GM18508 (cell line): ENCODE results near the gene EPHB2.

Experiments
- ATAC-seq: cut with Tn5 transposase; IDR thresholded peaks from one replicate; pipeline ENCODE4 v1.9.1; 2021; ENCODE audit warnings: moderate number of reproducible peaks; ENCODE audit not compliant: insufficient read depth, unreplicated experiment

The EPHB2 gene

DNA sequence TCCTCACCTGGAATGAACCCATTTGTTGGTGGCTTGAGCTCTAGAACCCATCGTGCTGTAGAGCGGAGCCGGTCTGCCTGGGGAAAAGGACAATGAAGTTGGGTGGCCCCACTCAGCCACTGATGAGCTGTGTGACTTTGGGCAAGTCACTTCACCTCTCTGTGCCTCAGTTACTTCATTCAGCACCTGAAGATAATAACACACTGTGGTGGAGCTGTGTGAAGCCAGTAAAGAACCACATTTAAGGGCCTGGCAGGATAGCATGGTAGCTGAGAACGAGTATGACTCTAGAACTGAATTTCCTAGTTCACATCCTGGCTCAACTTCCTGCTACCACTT lies 37.1 kb downstream of the EPHB2 start:
- no peak for ATAC-seq

DNA sequence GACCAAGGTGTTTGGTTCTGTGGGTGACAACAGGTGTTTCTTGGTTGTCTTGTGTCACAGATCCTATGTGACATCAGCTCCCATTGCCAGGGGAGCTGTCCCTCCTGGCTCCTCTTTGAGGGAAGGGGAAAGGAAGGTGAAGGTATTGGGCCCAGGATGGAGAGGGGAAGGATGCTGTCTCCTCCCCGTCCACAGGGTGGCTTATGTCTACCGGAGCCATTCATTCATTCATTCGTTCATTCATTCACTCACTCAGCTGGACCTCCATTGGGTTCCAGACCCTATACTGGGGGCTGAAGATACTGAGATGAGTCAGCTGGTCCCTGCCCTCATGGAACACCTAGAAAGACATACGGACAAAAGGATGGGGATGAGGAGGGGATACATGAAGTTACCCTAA lies 38.9 kb downstream of the EPHB2 start:
- ATAC-seq, result no peak

DNA sequence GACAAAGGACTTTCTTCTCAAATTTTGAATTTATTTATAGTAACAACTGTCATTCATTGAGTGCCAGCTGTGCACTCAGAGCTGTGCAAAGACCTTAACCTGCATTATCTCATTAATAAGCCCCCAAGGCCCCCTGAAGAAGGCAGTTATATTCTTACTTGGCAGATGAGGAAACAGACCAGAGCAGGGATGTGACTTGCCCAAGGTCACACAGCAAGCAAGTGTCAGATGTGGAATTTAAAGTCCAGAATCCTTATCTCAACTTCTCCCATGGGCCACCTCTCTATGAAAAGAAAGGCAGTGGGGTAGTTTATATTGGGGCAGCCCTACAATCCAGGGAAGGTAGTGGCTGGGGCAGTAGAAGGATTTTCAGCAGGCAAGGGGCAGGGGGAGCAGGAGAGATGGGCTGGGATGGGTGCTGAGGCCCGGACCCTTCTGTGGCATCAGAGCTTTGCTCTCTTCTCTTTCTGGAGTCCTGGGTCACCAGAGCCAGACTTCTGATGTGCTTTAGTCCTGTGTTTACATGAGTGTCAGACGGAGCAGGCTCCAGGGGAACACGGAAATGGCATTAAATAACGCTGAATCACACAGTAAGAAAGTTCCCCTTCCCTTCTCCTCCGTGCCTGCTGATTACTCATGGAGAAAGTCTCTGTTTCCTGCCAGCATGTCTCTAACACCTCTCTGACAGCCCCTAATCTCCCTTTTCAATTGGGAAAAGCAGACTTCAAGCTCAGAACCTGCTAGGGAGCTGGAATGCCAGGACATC lies 39.5 kb downstream of the EPHB2 start:
- no peak for ATAC-seq

DNA sequence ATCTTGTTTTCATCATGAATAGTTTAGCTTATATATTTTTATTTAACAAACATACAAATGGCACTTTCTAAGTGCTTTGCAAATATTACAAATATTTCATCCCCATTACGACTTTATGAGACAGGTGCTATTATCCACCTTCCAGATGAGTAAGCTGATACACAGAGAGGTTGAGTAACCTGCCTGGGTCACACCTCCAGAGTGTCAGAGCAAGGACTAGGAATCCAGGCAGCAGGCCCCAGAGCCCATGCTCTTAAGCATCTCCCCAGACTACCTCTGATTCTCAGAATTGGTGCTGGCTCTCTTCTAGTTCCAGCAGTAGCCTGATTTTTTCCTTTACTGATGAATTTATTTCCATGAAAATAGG lies 40.0 kb downstream of the EPHB2 start:
- ATAC-seq, result no peak

DNA sequence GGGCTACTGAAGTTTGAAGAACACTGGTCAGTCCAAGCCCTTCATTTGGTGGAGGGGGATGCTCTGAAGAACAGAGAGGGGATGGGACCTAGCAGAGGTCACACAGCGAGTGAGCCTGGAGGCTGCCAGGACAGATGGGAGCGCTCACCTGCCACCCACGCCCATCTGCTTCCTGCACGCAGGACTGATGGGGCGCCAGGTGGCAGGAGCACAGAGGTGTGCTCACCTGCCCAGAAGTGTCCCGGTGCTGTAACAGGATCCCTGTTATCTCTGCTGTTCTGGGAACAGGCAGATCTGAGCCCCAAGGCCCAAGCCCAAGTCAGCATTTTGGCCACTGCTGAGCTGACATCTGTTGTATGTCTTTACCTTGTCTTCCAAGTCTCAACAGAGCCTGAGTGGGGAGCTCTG lies 40.5 kb downstream of the EPHB2 start:
- no peak for ATAC-seq

DNA sequence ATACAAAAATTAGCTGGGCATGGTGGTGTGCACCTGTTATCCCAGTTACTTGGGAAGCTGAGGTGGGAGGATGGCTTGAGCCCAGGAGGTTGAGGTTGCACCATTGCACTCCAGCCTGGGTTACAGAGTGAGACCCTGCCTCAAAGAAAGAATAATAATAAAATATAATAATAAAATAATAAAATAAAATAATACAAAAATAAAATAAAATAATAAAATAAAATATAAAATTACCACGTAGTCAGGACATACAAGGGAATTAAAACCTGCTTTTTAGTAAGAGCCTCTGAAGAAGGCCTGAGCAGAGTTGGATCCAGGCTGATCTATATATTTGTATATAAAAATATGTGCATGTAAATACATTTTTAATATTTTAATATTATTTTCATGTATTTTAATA lies 41.7 kb downstream of the EPHB2 start:
- no peak for ATAC-seq

DNA sequence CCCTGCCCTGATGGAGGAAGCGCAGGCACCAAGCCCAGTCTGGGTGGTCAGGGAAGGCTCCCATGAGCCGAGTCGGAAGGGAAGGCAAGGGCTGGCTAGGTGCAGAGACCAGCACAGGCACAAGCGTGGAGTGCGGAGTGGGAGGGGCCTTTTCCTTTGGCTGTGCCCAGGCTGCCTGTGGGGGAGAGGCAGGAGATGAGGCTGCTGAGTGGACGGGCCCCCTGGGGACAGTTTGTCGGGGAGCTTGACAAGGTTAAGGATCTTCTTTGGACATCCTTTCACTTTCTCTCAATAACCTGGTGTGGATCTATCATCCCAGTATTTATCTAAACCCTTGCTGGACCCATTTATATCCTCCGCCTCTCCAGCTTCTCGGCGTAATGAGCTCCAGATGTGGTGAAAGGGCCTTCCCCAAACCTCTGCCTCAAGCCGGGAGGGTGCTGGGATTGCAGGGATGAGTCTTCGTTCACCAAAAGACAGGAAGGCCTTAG lies 42.9 kb downstream of the EPHB2 start:
- ATAC-seq, result no peak

DNA sequence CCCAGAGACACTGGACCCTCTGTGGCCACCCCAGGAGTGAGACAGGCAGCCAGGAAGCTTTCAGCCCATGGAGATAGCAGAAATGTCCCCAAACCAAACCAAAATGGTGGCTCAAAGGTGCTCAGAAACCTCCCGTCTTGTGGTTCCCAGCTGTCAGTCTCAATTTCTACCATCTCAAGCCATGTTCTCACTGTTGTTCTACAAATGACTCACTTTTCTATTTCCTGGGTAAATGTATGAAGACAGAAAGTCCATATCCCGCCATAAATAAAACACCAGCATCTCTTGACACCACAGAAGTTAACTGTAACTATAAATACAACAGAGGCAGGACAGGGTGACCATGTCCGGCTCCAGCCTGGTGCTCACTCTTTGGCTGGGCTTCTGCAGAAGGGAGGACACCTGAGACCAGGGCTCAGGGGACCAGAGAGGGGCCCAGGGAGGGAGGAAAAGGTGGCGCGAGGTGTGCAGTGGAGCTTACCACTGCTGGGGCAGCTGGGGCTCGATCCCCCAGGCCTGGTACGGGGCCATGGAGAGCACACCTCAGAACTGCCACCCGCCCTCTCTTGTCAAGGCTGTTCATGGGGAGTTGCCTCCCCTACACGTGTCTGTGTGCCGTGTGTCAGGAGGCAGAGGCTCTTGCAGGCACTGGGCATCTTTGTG lies 43.6 kb downstream of the EPHB2 start:
- ATAC-seq, result no peak

DNA sequence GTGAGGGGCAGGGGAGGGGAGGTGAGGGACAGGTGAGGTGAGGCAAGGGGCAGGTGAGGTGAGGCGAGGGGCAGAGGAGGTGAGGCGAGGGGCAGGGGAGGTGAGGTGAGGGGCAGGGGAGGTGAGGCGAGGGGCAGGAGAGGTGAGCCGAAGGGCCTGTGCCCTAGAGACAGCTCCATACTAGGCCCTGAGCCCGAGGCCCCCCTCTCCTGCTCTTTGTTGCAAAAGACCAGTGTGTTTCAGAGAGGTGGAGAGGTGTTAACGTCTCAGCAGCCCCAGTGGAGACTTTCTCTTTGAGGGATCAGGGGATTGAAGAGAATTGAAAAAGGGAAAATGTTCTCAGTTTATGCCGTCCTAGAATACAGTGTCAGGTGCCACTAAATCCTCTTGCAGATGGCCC lies 44.2 kb downstream of the EPHB2 start:
- ATAC-seq, result no peak

DNA sequence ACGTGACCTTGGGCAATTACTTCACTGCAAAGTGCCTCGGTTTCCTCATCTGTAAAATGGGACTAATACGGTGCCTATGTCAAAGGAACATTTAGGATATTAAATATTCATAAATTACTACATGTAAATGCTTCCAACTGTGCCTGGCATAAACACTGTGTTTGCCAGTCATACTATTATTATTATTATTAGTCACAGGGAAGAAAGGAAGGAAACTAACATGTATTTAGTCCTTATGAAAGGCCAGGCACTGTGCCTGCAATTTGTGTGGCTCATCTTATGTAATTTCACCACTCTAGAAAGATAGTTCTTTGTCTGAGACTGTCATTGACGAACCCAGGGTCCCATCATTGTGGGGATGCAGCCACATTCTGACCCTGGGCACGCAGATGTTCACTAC lies 45.0 kb downstream of the EPHB2 start:
- no peak for ATAC-seq

DNA sequence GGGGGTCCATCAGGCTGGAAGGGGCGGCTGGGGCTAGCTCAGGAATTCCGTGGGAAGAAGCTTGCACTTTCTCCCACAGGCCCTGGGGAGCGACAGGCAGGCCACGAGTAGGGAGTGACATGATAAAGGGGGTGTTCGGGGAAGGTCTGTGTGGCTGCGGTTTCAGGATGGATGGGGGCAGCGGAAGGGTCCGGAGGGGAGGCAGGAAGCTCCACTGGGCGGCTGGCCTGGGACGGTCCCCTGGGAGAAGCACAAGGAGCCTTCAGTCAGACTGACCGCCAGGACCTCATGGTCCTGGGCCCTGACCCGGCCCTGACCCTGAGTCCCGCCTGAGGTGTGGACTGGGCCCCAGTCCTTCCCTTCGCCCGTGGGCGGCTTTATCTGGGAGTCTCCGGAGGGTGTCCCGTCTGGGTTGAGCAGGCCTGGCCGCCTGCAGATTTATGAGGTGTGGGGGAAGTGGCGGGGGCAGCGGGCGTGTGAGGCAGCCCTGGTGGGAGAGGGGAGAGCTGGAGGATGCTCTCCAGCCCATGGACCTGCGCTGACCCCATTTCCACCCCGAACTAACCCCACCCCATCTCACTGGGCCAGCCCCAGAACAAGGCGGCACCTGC lies 45.6 kb downstream of the EPHB2 start:
- ATAC-seq, result no peak

DNA sequence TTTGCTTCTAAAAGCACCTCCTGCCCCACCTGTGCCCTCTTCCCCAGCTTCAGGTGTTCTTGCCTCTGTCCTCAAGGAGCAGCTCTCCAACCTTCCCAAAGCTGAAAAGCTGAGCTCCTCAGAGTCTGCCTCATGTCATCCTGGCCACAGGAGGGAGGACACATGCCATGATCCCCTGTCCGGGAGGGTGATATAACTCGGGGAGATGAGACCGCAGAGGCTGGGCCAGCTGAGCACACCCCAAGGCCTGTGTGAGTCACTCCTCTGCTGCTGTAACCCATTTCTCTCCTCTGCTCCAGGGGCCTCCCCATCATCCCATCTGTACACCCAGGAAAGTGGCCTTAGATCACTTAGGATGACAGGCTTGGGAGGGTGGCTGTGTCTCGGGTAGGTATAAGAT lies 49.8 kb downstream of the EPHB2 start:
- ATAC-seq, result no peak

DNA sequence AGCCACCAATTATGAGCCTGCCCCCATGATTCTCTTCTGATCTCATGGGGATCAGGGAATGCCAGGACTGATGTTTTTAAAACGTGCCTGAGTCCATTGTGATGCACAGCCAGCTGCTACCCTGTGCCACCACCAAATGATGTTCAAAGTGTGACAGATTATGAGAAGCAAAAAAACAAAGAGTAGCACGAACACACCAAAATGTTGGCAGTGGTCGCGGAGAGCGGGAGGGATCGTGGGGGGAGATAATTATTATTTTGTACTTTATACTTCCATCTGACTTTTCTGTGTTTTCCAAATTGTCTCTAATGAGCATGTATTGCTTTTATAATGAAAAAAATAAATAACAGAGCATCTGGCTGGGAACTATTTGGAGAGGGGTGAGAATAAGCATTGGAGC lies 50.5 kb downstream of the EPHB2 start:
- ATAC-seq, result no peak

DNA sequence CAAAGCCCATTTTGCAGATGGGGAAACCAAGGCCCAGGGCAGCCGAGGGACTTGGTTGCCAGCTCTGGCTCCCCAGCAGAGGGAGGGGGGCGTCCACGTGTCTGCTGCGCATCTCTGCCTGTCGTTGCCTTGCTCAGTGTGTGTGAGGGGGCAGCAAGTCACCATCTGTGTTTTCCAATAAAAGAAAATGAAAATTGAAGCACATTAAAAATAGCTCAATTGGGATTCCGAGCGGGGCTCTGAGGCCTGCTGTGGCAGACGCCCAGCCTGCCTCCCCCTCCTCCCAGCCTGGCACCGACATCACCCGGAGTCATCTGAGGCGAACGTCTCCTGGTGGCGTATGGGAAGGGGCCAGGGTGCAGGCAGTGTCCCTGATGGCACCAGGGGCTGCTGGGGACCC lies 51.2 kb downstream of the EPHB2 start:
- no peak for ATAC-seq

DNA sequence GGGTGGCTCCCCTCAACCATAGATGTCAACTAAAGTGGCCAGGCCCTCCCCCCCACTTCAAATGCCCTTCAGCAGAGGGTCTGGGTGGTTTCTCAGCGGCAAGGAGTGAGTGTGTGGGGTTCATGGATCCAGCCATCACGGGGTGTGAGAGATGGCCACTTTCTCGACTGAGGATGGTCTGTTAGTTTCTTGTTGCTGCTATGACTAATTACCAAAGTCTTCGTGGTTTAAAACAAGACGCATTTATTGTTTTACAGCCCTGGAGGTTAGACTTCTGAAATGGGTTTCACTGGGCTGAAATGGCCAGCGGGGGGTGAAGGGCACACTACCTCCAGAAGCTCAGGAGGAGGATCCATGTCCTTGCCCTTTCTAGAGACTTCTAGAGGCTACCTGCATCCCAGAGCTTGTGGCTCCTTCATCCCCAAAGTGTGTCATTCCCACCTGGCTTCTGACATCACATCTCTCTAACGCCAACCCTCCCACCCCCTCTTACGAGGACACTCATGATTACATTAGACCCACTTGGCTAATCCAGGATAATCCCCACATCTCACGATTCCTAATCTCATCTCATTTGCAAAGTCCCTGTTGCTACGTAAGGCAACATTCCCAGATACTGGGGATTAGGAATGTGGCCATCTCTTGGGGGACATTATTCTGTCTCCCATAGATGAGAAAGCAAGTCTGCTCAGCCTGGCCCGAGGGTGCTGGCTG lies 53.0 kb downstream of the EPHB2 start:
- no peak for ATAC-seq

DNA sequence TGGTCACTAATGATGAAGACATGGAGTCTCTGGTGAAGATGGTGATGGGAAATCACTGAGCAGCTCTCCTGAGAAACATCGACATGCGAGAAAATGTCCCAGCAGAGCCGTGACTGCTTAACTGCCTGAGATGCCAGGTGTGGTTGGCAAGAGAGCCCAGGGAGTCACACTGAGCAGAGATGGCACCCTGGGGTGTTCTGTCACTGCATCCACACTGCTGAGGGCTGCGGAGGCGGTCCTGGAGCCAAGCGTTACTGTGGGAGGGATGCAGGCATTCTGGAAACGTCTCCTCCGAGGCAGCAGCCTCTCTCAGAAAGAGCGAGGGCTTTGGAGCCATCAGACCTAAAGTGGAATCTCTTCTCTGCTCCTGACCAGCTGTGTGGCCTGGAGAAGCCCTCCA lies 57.2 kb downstream of the EPHB2 start:
- ATAC-seq, result no peak

DNA sequence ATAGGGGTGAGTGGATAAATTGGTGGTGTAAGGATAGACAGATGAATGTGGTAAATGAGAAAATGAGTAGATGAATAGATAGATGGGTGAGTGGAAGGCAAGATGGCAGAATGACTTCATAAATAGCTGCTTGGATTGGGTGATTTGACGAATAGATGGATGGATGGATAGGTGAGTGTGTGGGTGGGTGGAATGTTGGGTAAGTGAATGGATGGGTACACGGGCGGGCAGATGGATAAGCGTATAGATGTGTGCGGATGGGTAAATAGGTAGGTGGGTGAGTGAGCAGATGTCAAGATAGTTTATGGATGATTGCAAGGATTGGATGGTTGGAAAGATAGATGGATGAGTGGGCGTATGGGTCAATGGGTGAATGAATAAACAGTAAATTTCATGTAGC lies 59.3 kb downstream of the EPHB2 start:
- ATAC-seq, result no peak

DNA sequence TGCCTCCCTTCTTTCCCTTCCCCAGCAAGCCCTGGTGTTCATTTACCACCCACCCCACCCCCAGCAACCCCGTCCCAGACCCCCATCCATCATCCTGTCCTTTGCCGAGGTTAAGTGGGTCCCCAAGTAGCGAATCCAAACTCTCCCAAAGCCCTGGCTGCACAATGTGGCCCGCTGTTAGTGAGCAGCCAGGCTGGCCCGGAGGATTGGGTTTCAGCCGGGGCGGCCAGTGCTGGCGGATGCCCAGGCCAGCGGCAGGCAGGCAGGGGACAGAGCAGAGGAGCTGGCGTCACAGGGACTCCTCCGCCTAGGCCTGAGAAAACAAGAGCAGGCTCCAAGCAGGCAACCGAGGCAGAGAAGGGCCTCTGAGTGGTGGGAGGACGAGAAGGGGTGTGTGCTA lies 61.4 kb downstream of the EPHB2 start:
- ATAC-seq, result no peak

DNA sequence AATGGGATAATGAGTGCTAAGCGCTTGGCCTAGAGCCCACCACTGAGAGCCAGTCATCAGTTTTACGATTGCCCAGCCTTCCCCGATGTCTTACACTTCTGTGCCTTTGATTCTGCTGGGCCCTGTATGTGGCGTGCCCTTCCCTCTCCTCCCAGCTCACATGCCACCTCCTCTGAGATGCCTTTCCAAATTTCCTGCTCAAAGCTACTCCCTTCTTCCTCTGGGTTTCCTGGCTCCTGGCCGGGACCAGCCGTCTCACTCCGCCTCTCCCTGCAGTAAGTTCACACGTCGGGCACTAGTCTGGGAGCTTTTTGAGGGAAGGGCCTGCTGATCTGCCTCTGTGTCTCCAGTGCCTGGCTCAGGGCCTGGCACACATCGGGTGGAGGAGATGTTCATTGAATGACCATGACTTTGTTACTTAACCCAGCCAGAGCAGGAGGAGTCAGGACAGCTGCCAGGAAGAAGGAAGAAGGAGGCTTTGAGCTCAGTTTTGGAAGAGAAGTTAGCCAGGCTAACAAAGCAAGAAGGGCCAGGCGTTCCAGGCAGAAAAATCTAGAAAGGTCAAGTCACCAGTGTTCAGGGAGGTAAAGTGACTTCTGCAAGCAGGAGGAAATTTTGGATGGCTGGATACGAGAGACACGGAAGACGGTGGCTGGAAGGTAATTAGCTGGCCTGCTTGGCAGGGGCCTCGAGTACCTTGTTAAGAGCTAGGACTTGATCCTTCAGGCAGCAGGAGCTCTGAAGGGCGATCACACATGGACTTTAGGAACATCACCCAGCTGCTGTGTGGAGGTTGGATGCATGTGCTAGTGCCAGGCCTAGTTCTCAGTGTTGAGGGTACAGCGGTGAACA lies 63.6 kb downstream of the EPHB2 start:
- ATAC-seq, result no peak

DNA sequence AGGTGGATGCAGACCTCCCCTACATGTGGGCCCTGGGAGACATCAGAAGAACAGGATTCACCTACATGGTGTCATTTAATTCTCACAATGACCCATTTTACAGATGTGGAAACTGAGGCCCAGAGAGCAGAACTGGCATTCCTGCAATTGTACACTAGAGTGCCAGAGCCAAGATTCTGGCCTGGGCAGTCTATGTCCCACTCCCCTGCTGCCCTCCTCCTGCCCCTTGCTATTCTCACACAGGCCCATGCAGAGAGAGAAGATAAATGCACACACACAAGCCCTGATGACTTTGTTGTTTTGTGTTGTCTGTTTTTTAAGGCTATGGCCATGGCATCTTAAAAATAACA lies 64.2 kb downstream of the EPHB2 start:
- no peak for ATAC-seq
